Measurements from ENCODE around the gene CST8. TPM values are rescaled to one million over a fixed set of nuclear protein-coding genes. Genes with fewer than 3 reads are reported as not detected.

The CST8 gene
- total RNA-seq, 2 experiments from 2014 or later: not detected

DNA sequence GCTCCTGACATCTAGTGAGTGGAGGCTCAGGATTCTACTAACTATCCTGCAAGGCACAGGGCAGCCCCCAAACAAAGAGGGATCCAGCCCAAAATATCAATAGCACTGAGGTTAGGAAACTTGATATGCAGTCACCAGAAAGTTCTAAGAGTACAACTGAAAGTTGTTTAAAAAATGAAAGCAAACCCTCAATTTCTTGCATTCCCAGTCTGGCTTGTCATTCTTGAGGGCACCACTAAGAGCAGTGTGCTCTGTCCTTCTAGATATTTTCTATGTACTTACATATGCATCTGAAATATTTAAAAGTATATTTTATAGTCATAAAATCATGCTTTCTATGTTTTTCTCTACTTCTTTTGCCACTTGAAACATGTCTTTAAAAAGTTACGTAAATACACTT lies 35.9 kb downstream of the CST8 start:
- no peaks in the 10 kb centered on the region for H3K36me3 ChIP-seq (ENCODE audit: insufficient read depth, low read length)
- Mint-ChIP-seq H3K36me3 (ENCODE audit: low read depth) (no peaks in the 10 kb centered on the region), H3K27ac (no peak overlapping the region), H3K4me1 (ENCODE audit: low read depth) (no peaks in the 10 kb centered on the region), H3K27me3 (no peaks in the 10 kb centered on the region), H3K4me3 (no peak overlapping the region), H3K9me3 (peaks cover 13% of the 10 kb centered on the region)
- TF ChIP-seq, protein P1, sequence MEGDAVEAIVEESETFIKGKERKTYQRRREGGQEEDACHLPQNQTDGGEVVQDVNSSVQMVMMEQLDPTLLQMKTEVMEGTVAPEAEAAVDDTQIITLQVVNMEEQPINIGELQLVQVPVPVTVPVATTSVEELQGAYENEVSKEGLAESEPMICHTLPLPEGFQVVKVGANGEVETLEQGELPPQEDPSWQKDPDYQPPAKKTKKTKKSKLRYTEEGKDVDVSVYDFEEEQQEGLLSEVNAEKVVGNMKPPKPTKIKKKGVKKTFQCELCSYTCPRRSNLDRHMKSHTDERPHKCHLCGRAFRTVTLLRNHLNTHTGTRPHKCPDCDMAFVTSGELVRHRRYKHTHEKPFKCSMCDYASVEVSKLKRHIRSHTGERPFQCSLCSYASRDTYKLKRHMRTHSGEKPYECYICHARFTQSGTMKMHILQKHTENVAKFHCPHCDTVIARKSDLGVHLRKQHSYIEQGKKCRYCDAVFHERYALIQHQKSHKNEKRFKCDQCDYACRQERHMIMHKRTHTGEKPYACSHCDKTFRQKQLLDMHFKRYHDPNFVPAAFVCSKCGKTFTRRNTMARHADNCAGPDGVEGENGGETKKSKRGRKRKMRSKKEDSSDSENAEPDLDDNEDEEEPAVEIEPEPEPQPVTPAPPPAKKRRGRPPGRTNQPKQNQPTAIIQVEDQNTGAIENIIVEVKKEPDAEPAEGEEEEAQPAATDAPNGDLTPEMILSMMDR (IDR thresholded peaks at IDR 0.05): no peak
- ATAC-seq (ENCODE audit: poor library complexity) (no peak), DNase-seq (no peak)
- H3K27ac ChIP-seq (ENCODE audit: low read depth in 1 of 2, low read length in 2 of 2): no peak overlapping the region
- no peaks in the 10 kb centered on the region for H3K4me1 ChIP-seq (ENCODE audit: insufficient read depth, low read length)
- no peak overlapping the region for H3K4me3 ChIP-seq (ENCODE audit: low read length)
- H3K9me3 ChIP-seq (ENCODE audit: control insufficient read depth in 1 of 2, insufficient read depth in 1 of 2, low read length in 2 of 2): peaks cover 3 to 11% of the 10 kb centered on the region in 2 experiments
- POLR2A ChIA-PET: no interaction called here
- CTCF ChIA-PET: no interaction called here
- intact Hi-C loops (cut with DNase I, micrococcal nuclease): no loop called here
- no peaks in the 10 kb centered on the region for H3K27me3 ChIP-seq (ENCODE audit: control insufficient read depth in 1 of 2, insufficient read depth in 2 of 2, low read length in 2 of 2)

DNA sequence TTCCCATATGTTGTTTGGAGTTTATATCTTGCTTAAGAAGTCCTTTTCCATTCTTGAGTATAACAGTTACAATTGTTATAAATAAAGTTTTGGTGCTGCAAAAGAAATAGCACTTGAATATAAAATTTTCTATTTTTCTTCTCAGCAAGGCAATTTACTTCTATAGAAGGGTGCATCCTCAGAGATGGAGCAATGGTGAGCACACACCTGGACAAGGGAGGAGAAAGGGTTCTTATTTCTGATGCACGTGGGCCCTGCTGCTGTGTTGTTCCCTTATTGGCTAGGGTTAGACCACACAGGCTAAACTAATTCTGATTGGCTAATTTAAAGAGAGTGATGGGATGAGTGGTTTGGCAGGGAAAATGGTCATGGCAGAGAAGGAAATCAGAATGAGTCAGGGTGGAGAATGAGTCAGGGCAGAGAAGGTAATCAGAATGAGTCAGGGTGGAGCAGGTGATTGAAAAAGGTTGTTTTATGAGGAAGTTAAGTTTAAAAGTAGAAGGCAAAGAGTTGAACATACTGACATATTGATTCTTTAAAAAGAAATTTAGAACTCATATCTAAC lies 38.0 kb downstream of the CST8 start:
- Mint-ChIP-seq H3K36me3 (ENCODE audit: low read depth) (no peaks in the 10 kb centered on the region), H3K4me3 (no peak overlapping the region), H3K4me1 (ENCODE audit: low read depth) (no peaks in the 10 kb centered on the region), H3K9me3 (peaks cover 13% of the 10 kb centered on the region), H3K27ac (no peak overlapping the region), H3K27me3 (no peaks in the 10 kb centered on the region)
- H3K4me3 ChIP-seq (ENCODE audit: low read length): no peak overlapping the region
- H3K9me3 ChIP-seq (ENCODE audit: control insufficient read depth in 1 of 2, insufficient read depth in 1 of 2, low read length in 2 of 2): peaks cover 3 to 11% of the 10 kb centered on the region in 2 experiments
- POLR2A ChIA-PET: no interaction called here
- no peaks in the 10 kb centered on the region for H3K27me3 ChIP-seq (ENCODE audit: control insufficient read depth in 1 of 2, insufficient read depth in 2 of 2, low read length in 2 of 2)
- DNase-seq (no peak), ATAC-seq (ENCODE audit: poor library complexity) (no peak)
- no peak overlapping the region for H3K27ac ChIP-seq (ENCODE audit: low read depth in 1 of 2, low read length in 2 of 2)
- TF ChIP-seq, protein P1 (IDR thresholded peaks at IDR 0.05): no peak
- CTCF ChIA-PET: no interaction called here
- intact Hi-C loops (cut with DNase I, micrococcal nuclease): no loop called here
- H3K4me1 ChIP-seq (ENCODE audit: insufficient read depth, low read length): no peaks in the 10 kb centered on the region
- H3K36me3 ChIP-seq (ENCODE audit: insufficient read depth, low read length): no peaks in the 10 kb centered on the region

DNA sequence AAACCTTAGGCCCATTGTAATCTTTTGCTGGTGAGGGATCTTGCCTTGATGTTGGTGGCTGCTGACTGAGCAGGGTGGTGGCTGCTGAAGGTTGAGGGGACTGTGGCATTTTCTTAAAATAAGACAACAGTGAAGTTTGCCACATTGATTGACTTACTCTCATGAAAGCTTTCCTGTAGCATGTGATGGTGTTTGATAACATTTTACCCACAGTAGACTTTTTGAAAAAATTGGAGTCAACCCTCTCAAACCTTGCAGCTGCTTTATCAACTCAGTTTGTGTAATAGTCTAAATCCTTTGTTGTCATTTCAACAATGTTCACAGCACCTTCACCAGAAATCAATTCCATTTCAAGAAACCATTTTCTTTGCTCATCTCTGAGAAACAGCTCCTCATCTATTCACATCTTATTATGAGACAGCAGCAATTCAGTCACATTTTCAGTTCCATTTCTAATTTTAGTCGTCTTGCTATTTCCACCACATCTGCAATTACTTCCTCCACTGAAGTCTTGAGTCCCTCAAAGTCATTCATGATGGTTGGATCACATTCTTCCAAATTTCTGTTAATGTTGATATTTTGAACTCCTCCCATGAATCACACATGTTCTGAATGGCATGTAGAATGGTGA lies 40.1 kb downstream of the CST8 start:
- no peak for ATAC-seq (ENCODE audit: poor library complexity)
- CTCF ChIA-PET: no interaction called here
- H3K9me3 Mint-ChIP-seq: peaks cover 13% of the 10 kb centered on the region
- H3K4me1 Mint-ChIP-seq (ENCODE audit: low read depth): no peaks in the 10 kb centered on the region
- no peaks in the 10 kb centered on the region for H3K27me3 Mint-ChIP-seq
- H3K36me3 Mint-ChIP-seq (ENCODE audit: low read depth): no peaks in the 10 kb centered on the region
- Histone ChIP-seq H3K4me3 (ENCODE audit: low read length) (no peak overlapping the region), H3K27me3 (ENCODE audit: control insufficient read depth in 1 of 2, insufficient read depth in 2 of 2, low read length in 2 of 2) (no peaks in the 10 kb centered on the region), H3K4me1 (ENCODE audit: insufficient read depth, low read length) (no peaks in the 10 kb centered on the region), H3K27ac (ENCODE audit: low read depth in 1 of 2, low read length in 2 of 2) (no peak overlapping the region), H3K36me3 (ENCODE audit: insufficient read depth, low read length) (no peaks in the 10 kb centered on the region), H3K9me3 (ENCODE audit: control insufficient read depth in 1 of 2, insufficient read depth in 1 of 2, low read length in 2 of 2) (peaks cover 3 to 19% of the 10 kb centered on the region in 2 experiments)
- intact Hi-C loops (cut with DNase I, micrococcal nuclease): no loop called here
- no peak overlapping the region for H3K27ac Mint-ChIP-seq
- H3K4me3 Mint-ChIP-seq: no peak overlapping the region
- POLR2A ChIA-PET: no interaction called here
- TF ChIP-seq, protein P1 (IDR thresholded peaks at IDR 0.05): no peak
- DNase-seq: no peak
